ENCODE measurements around the gene GALT.

The GALT gene

GRCh38 chr9:34625186-34625486 is 21.3 kb upstream of the GALT start:
- no peak for TF ChIP-seq CTCF (IDR thresholded peaks at IDR 0.05; ENCODE audit: control extremely low read depth, extremely low read depth, low read depth, missing control alignments)
- CTCF ChIA-PET, result interaction anchor here (0.8 to 2.3 kb wide), 8 partner anchors 10 to 221 kb away, joined by 3 to 32 read pairs (median 6); partner anchors contain the start of gene SIGMAR1
- DNase-seq (ENCODE audit: extremely low spot score), result no peak
- POLR2A ChIA-PET, result no interaction called here

- DNase-seq (ENCODE audit: extremely low spot score), result no peak
- ChIA-PET CTCF (interaction anchor here (1.4 to 12.1 kb wide), 4 partner anchors 8 to 80 kb away, joined by 4 to 328 read pairs (median 7); partner anchors contain the start of genes DCTN3, RPP25L and SIGMAR1), POLR2A (no interaction called here)
- TF ChIP-seq CTCF (IDR thresholded peaks at IDR 0.05; ENCODE audit: control extremely low read depth, extremely low read depth, low read depth, missing control alignments), result no peak
These were observed 18.5 kb upstream of the GALT start for GRCh38 chr9:34627716-34628655.

- CTCF ChIA-PET, result interaction anchor here (1.4 to 12.1 kb wide), 4 partner anchors 9 to 81 kb away, joined by 4 to 328 read pairs (median 7); partner anchors contain the start of genes DCTN3, RPP25L and SIGMAR1
- peak; percentile 50 for DNase-seq (ENCODE audit: extremely low spot score)
- POLR2A ChIA-PET, result no interaction called here
- no peak for TF ChIP-seq CTCF (IDR thresholded peaks at IDR 0.05; ENCODE audit: control extremely low read depth, extremely low read depth, low read depth, missing control alignments)
These were observed 17.6 kb upstream of the GALT start, which contains the start of gene ARID3C for GRCh38 chr9:34628656-34629490. Gene ARID3C (minus strand): TSS chr9:34629066. CDS start chr9:34628014, 1,052 bp downstream.

GRCh38 chr9:34629491-34629808 is 17.0 kb upstream of the GALT start:
- ChIA-PET POLR2A (no interaction called here), CTCF (interaction anchor here (1.0 to 12.1 kb wide), 5 partner anchors 9 to 82 kb away, joined by 3 to 328 read pairs (median 7); partner anchors contain the start of genes DCTN3, RPP25L and SIGMAR1)
- DNase-seq (ENCODE audit: extremely low spot score), result no peak
- TF ChIP-seq CTCF (IDR thresholded peaks at IDR 0.05; ENCODE audit: control extremely low read depth, extremely low read depth, low read depth, missing control alignments), result no peak

GRCh38 chr9:34630402-34631154 is 15.9 kb upstream of the GALT start:
- DNase-seq (ENCODE audit: extremely low spot score), result no peak
- TF ChIP-seq CTCF (IDR thresholded peaks at IDR 0.05; ENCODE audit: control extremely low read depth, extremely low read depth, low read depth, missing control alignments), result no peak
- CTCF ChIA-PET, result interaction anchor here (1.0 to 12.1 kb wide), 7 partner anchors 9 to 83 kb away, joined by 3 to 328 read pairs (median 7); partner anchors contain the start of genes DCTN3, GALT and RPP25L
- POLR2A ChIA-PET, result no interaction called here
